Measurements from ENCODE around the gene HLF.

HLF gene

DNA sequence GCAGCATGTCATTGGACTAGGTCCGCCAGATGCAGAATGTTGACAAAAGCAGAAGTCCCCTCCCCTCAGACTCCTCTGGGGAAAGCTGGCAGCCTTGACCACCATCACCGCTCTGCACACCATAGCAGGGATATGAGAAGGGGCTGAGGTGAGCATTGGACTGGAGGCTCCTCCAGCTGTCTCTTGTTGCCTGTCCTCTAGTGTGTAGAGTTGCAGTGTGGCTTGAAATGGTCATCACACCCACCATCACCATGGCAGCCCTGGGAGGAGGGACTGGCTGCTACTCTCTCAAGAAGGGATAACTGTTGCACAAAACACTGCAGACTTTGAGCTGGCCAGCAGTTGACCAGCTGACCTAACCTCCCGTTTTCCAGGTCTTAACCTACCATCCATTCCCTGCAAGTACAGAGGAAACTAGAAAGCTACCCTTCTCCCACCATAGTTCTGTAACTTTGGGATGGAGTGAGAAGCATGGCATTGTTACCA is 38.3 kb downstream of the HLF start:
- DNase-seq (ENCODE audit: low read depth) = no peak
- no peak for TF ChIP-seq CTCF (IDR thresholded peaks at IDR 0.05; ENCODE audit: low read length, missing control alignments)

GRCh38 chr17:55303701-55304145 is 39.0 kb downstream of the HLF start:
- no peak overlapping the region for H3K4me3 ChIP-seq (replicated peaks; ENCODE audit: low read depth, low read length)
- peak; percentile 17 for DNase-seq (ENCODE audit: low read depth)
- TF ChIP-seq CTCF (IDR thresholded peaks at IDR 0.05; ENCODE audit: low read length, missing control alignments) = no peak

More for the DNA sequence above, 38.3 kb downstream of the HLF start:
- no peak overlapping the region for H3K4me3 ChIP-seq (replicated peaks; ENCODE audit: low read depth, low read length)

- H3K4me3 ChIP-seq (replicated peaks; ENCODE audit: low read depth, low read length) = no peak overlapping the region
- DNase-seq (ENCODE audit: low read depth) = no peak
- no peak for TF ChIP-seq CTCF (IDR thresholded peaks at IDR 0.05; ENCODE audit: low read length, missing control alignments)
Observed at GRCh38 chr17:55304171-55304859, 39.6 kb downstream of the HLF start.

DNA sequence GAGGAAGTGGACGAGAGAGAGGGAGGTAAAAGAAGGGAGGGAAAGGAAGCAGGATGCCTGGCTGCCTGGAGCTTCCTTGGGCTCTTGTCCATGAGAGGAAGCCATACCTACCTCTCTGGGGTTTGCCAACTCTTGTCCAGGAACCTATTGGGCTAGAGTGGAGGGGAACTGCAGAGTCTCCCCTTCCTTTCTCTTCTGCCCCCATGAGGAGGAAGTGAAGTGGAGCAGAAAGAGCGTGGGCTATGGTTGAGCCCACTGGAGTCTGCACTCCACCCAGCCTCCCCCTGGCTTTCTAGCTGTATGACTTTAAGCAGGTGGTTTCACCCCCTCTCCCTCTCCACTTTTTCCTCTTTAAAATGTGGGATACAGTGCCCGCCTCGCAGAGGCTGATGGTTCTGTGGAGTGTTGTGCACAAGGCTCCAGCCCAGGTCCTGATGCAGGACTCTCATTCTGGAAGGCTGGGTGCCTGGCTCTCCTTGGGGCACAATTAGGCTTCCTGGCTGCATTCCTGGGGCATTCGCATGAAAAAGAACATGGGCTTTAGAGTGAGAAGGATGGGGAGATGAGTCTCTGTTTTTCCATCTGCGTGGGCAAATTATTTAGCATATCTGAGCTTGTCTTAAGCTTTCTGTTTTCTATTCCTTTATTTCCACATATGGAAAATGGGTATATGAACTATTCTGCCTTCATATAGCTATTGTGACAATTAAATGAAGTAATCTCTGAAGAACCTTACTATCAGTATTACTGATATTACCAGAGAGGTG is 40.7 kb downstream of the HLF start:
- TF ChIP-seq CTCF (IDR thresholded peaks at IDR 0.05; ENCODE audit: low read length, missing control alignments) = no peak
- no peak overlapping the region for H3K4me3 ChIP-seq (replicated peaks; ENCODE audit: low read depth, low read length)
- DNase-seq (ENCODE audit: low read depth) = no peak

GRCh38 chr17:55307879-55308278 is 43.1 kb downstream of the HLF start:
- TF ChIP-seq CTCF (IDR thresholded peaks at IDR 0.05; ENCODE audit: low read length, missing control alignments) = no peak
- DNase-seq (ENCODE audit: low read depth) = no peak
- H3K4me3 ChIP-seq (replicated peaks; ENCODE audit: low read depth, low read length) = no peak overlapping the region

GRCh38 chr17:55308613-55309391 is 44.0 kb downstream of the HLF start:
- no peak for TF ChIP-seq CTCF (IDR thresholded peaks at IDR 0.05; ENCODE audit: low read length, missing control alignments)
- DNase-seq (ENCODE audit: low read depth) = no peak

More at GRCh38 chr17:55308613-55309391, 44.0 kb downstream of the HLF start:
- H3K4me3 ChIP-seq (replicated peaks; ENCODE audit: low read depth, low read length) = no peak overlapping the region

Data from fibroblast of pulmonary artery (primary cell).